GM23338 (cell line): ENCODE data around the gene AFAP1L2.

ENCODE experiments used
- CREB1 ChIP-seq: fragments of 250-450 bp; sonication (Bioruptor Pico); IDR thresholded peaks from 2 replicates; pipeline ENCODE4 v1.5.0; 2020; ENCODE audit warnings: low read depth, mild to moderate bottlenecking, moderate library complexity
- EZH2 ChIP-seq: fragments of 200-600 bp; sonication (generic); IDR thresholded peaks from one replicate; pipeline ENCODE4 v1.8.0; 2017; ENCODE audit warnings: antibody characterized with exemption, mild to moderate bottlenecking, low read depth; ENCODE audit not compliant: unreplicated experiment
- EZH2phosphoT487 ChIP-seq: fragments of 200-600 bp; sonication (generic); IDR thresholded peaks from one replicate; pipeline ENCODE4 v1.8.1; 2018; ENCODE audit warnings: antibody characterized with exemption; ENCODE audit not compliant: unreplicated experiment
- JUNB ChIP-seq: IDR thresholded peaks from one replicate; pipeline ENCODE4 v1.6.1; 2016; ENCODE audit warnings: antibody characterized with exemption; ENCODE audit not compliant: unreplicated experiment
- NANOG ChIP-seq: IDR thresholded peaks from 2 replicates; pipeline ENCODE4 v1.6.1; 2016; ENCODE audit warnings: antibody characterized with exemption, borderline replicate concordance
- POLR2AphosphoS5 ChIP-seq: IDR thresholded peaks from 2 replicates; pipeline ENCODE4 v1.6.1; 2016; ENCODE audit warnings: antibody characterized with exemption, low read depth
- STAT1 ChIP-seq: IDR thresholded peaks from one replicate; pipeline ENCODE4 v1.6.1; 2016; ENCODE audit warnings: antibody characterized with exemption; ENCODE audit not compliant: unreplicated experiment
- ZNF114 ChIP-seq: fragments of 250-450 bp; sonication (Bioruptor Pico); IDR thresholded peaks from 2 replicates; pipeline ENCODE4 v1.5.0; 2020; ENCODE audit warnings: mild to moderate bottlenecking, moderate library complexity
- ZNF331 ChIP-seq: fragments of 250-450 bp; sonication (Bioruptor Pico); IDR thresholded peaks from 2 replicates; pipeline ENCODE4 v1.5.0; 2020; ENCODE audit warnings: low read depth, mild to moderate bottlenecking, moderate library complexity
- TF ChIP-seq, protein P1 (sequence below), 2 experiments: fragments of 200-600 bp in 1 of 2; sonication (generic) in 1 of 2; conservative IDR thresholded peaks; 2 replicates each; pipeline versions ENCODE4 v1.5.1 to v1.6.1; 2016 to 2017; ENCODE audit warnings: antibody characterized with exemption in 2 of 2, low read depth in 2 of 2, mild to moderate bottlenecking in 2 of 2, moderate library complexity in 1 of 2
- TF ChIP-seq, protein P2 (sequence below): IDR thresholded peaks from one replicate; pipeline ENCODE4 v1.6.1; 2018; ENCODE audit warnings: antibody characterized with exemption; ENCODE audit not compliant: unreplicated experiment
- TF ChIP-seq, protein P3 (sequence below): IDR thresholded peaks from 2 replicates; pipeline ENCODE4 v1.6.1; 2016; ENCODE audit warnings: antibody characterized with exemption

DNA sequence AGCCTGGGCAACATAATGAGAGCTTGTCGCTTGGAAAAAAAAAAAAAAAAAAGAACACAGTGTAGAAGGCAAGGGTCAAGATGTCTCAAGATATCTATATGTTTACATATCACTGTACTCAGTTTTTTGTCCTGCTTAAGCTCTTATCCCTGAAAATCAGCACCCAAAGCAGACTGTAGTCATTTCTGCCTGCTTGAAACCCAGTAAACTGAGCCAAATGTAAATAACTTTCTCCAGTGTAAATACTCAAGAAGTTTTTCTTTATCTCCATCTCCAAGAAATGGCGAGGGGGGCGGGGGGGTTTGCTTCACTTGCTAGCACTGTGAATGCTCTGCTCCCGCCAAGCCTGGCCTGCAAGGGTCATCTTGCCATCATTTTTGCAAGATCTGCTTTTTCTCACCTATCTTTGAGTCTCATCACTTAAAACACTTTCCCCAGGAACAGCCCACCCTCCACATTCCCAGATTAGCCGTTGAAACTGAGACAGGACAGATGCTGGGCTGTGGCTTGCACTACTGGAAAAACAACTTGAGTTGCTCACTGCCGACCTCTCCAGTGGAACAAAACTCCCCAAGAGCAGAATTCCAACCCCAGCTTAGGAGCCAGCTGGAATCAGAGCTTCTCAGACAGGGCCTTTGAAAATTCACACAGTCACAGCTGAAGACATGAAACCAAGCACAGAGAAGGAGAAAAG lies 54.6 kb downstream of the AFAP1L2 start:
- TF ChIP-seq, protein P1, sequence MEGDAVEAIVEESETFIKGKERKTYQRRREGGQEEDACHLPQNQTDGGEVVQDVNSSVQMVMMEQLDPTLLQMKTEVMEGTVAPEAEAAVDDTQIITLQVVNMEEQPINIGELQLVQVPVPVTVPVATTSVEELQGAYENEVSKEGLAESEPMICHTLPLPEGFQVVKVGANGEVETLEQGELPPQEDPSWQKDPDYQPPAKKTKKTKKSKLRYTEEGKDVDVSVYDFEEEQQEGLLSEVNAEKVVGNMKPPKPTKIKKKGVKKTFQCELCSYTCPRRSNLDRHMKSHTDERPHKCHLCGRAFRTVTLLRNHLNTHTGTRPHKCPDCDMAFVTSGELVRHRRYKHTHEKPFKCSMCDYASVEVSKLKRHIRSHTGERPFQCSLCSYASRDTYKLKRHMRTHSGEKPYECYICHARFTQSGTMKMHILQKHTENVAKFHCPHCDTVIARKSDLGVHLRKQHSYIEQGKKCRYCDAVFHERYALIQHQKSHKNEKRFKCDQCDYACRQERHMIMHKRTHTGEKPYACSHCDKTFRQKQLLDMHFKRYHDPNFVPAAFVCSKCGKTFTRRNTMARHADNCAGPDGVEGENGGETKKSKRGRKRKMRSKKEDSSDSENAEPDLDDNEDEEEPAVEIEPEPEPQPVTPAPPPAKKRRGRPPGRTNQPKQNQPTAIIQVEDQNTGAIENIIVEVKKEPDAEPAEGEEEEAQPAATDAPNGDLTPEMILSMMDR (conservative IDR thresholded peaks at IDR 0.05; ENCODE audit: low read depth in 2 of 2), result no peak
- TF ChIP-seq POLR2AphosphoS5 (no peak), EZH2phosphoT487 (no peak), EZH2 (no peak), STAT1 (no peak), JUNB (no peak), ZNF331 (CRISPR knock-in tag) (no peak), CREB1 (CRISPR knock-in tag) (no peak), ZNF114 (CRISPR knock-in tag) (no peak), NANOG (no peak)
- TF ChIP-seq, protein P2, sequence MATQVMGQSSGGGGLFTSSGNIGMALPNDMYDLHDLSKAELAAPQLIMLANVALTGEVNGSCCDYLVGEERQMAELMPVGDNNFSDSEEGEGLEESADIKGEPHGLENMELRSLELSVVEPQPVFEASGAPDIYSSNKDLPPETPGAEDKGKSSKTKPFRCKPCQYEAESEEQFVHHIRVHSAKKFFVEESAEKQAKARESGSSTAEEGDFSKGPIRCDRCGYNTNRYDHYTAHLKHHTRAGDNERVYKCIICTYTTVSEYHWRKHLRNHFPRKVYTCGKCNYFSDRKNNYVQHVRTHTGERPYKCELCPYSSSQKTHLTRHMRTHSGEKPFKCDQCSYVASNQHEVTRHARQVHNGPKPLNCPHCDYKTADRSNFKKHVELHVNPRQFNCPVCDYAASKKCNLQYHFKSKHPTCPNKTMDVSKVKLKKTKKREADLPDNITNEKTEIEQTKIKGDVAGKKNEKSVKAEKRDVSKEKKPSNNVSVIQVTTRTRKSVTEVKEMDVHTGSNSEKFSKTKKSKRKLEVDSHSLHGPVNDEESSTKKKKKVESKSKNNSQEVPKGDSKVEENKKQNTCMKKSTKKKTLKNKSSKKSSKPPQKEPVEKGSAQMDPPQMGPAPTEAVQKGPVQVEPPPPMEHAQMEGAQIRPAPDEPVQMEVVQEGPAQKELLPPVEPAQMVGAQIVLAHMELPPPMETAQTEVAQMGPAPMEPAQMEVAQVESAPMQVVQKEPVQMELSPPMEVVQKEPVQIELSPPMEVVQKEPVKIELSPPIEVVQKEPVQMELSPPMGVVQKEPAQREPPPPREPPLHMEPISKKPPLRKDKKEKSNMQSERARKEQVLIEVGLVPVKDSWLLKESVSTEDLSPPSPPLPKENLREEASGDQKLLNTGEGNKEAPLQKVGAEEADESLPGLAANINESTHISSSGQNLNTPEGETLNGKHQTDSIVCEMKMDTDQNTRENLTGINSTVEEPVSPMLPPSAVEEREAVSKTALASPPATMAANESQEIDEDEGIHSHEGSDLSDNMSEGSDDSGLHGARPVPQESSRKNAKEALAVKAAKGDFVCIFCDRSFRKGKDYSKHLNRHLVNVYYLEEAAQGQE, result no peak
- TF ChIP-seq, protein P3, sequence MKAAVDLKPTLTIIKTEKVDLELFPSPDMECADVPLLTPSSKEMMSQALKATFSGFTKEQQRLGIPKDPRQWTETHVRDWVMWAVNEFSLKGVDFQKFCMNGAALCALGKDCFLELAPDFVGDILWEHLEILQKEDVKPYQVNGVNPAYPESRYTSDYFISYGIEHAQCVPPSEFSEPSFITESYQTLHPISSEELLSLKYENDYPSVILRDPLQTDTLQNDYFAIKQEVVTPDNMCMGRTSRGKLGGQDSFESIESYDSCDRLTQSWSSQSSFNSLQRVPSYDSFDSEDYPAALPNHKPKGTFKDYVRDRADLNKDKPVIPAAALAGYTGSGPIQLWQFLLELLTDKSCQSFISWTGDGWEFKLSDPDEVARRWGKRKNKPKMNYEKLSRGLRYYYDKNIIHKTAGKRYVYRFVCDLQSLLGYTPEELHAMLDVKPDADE, result no peak
